ENCODE results near the gene SORT1.

DNA sequence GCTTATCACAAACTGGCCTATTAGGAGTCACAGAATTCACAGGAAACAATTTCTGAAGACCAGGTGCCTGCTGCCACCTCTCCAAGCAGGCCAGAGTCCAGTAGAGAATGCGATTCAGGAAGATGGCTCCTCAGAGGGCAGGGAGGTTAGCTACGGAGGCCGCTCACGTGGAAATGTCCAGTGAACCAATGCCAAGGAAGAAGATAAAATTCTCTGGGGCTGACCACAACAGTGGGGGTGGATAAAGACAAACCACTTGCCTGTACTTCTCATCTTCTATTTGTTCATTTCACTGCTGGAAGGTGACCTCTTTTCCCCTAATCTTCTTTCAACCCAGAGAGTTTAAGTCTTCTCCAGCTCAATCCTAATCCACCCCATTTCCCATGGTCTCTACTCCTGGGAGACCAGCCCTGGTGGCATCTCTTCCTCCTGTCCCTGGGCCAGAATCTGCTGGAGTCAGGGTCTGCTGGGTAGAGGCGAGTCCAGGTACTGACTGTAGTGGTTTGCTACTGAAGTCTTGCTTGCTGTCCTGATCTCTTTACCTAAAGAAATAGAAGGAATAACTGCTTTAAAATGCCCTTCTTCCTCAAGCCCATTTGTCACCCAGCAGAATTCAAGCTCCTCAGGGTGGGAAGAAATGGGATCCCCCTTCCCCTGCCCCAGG lies 118.0 kb downstream of the SORT1 start:
- TF ChIP-seq POLR2AphosphoS5 (IDR thresholded peaks at IDR 0.05) = no peak
- no peak for TF ChIP-seq POLR2A (IDR thresholded peaks at IDR 0.05)
- TF ChIP-seq, protein P1, sequence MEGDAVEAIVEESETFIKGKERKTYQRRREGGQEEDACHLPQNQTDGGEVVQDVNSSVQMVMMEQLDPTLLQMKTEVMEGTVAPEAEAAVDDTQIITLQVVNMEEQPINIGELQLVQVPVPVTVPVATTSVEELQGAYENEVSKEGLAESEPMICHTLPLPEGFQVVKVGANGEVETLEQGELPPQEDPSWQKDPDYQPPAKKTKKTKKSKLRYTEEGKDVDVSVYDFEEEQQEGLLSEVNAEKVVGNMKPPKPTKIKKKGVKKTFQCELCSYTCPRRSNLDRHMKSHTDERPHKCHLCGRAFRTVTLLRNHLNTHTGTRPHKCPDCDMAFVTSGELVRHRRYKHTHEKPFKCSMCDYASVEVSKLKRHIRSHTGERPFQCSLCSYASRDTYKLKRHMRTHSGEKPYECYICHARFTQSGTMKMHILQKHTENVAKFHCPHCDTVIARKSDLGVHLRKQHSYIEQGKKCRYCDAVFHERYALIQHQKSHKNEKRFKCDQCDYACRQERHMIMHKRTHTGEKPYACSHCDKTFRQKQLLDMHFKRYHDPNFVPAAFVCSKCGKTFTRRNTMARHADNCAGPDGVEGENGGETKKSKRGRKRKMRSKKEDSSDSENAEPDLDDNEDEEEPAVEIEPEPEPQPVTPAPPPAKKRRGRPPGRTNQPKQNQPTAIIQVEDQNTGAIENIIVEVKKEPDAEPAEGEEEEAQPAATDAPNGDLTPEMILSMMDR (IDR thresholded peaks at IDR 0.05 in 8 of 11, conservative IDR thresholded peaks at IDR 0.05 in 3 of 11) = no peak
